GM21515 (cell line): Measurements from ENCODE around the gene ZNF563.
"Not testable (repeated sequence)": the region's sequence is repeated elsewhere in the genome, so short reads cannot be mapped to it uniquely, and the experiment has no call there.

ENCODE experiments used
- ATAC-seq: cut with Tn5 transposase; IDR thresholded peaks from one replicate; pipeline ENCODE4 v1.9.1; 2021; ENCODE audit not compliant: unreplicated experiment

The ZNF563 gene

DNA sequence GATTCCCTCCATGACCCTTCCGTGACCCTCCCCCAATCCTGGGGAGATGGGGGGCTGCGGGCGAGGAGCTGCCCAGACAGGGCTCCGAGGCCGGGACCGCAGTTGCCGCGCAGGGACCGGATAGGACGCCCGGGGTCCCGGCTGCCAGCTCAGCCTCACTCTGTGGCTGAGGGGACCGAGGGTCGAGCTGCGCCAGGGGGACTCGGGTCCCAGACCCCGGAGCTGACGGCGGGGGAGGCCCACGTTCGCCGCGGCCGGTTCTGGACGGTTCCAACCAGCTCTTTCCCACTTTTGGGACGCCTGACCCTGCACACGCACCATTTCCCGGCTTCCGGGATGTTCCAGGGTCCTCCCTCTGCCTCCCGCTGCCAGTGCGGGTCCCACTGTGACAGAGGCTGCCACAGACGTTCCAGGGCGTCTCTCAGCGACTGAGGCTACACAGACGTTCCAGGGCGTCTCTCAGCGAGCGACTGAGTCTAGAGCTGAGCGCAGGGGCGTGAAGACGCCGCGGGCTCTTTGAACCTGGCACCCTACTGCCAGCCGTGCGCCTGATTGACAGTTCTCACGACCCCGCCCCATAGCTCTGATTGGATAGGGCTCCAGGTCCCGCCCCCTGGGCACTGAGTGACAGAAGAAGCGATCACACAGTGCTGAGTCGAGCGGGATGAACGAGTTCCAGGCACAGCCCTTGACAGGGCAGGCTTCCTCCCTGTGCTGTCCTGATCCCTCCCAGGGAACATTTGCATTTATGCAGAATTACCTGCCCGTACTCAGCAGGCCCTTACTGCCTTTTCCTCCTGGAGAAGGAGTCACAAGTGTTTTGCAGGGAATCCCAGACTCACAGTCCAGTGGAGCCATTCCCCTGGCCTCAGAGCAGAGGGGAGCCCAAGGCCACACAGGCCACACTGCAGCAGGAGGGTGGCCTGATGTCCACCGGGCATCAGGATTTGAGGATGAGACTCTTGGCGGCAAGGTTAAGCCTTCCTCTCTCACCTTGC lies at the start of gene ZNF563:
TSS of gene ZNF563 (minus strand) at position 472 of the 998 bp plus-strand sequence. CDS start at position 321, 151 bp downstream.
- peak; percentile 92 for ATAC-seq

DNA sequence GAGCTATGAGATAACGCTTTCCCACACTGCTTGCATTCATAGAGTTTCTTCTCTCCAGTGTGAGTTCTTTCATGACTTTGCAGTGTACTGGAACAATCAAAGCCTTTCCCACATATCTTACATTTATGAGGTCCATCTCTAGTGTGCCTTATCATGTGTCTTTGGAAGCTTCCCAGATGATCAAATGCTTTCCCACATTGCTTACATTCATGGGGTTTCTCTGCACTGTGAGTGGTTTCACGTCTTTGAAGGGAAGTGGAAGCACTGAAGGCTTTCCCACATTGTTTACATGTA lies 47.0 kb upstream of the ZNF563 start:
- no peak for ATAC-seq

- ATAC-seq, result no peak
Observed at GRCh38 chr19:12379732-12380443, 46.5 kb upstream of the ZNF563 start.

DNA sequence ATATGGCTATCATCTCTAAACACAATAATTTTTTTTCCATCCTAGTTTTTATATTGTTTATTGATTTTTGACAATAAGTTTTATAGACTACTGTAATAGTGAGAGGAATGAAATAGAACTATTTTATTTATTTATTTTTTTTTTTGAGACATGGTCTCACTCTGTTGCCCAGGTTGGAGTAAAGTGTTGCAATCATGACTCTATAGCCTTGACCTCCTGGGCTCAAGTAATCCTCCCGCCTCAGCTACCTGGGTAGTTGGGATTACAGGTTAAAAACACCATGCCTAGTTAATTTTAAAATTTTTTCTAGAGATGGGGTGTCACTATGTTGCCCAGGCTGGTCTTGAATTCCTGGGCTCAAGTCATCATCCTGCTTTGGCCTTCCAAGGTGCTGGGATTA lies 40.6 kb upstream of the ZNF563 start:
- ATAC-seq, result no peak

- ATAC-seq, result peak; percentile 81
Observed at GRCh38 chr19:12365236-12366162, 32.1 kb upstream of the ZNF563 start, which contains the start of gene ZNF442. Gene ZNF442 (minus strand): TSS chr19:12365683. CDS start chr19:12363631, 2,052 bp downstream.

GRCh38 chr19:12364391-12365235 lies 31.2 kb upstream of the ZNF563 start:
- no peak for ATAC-seq

- not testable (repeated sequence) for ATAC-seq
Observed at GRCh38 chr19:12362236-12362635, 28.8 kb upstream of the ZNF563 start.

GRCh38 chr19:12353375-12353774 lies 19.9 kb upstream of the ZNF563 start:
- ATAC-seq, result no peak

GRCh38 chr19:12350890-12351197 lies 17.4 kb upstream of the ZNF563 start:
- no peak for ATAC-seq

GRCh38 chr19:12350185-12350889 lies 16.9 kb upstream of the ZNF563 start:
- no peak for ATAC-seq

- ATAC-seq, result no peak
Observed at GRCh38 chr19:12346896-12347295, 13.5 kb upstream of the ZNF563 start.

DNA sequence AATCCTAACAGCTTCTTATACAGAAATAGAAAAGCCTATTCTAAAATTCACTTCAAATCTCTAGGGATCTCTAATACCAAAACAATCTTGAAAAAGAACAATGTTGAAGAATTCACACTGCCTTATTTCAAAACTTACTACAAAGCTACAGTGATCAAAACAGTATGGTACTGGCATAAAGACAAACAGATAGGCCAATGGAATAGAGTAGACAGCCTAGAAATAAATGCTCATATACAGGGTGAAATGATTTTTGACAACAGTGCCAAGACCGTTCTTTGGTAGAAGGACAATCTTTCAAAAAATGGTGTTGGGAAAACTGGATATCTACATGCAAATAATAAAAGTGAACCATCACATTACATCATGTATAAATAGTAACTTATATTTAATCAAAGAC lies 11.8 kb upstream of the ZNF563 start:
- ATAC-seq, result no peak

DNA sequence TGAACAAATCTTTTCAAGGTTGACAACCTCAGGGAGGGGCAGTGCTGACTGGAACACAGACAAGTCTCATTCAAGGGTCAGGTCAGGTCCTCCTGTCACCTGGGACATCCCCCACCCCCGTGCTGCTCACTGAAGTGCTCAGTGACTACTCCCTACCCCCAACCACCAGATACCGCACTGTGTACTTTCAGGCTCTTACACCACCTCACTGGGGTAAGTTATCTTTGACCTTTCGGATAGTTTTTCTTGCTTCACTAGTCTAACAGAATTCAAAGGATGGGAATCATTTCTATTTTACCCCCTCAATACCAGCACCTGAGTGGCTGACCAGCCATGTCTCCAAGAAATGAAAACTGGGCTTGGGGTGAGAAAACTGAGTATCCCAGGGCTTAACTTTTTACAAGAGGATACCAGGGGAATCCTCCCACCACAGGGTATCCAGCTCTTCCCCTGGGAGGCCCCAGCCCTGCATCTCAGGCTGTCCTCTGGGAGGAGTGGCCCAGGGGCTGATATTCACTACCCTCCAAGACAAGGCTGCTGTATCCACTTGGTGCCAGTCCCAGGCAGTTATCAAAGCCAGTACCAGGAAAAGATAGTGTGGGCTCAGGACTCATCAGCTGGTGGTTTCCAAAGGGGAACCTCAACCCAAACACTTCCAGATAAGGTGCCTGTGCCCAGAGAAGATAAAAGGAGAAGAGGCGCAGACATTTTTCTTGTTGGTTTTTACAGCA lies 2.1 kb downstream of the ZNF563 start:
- no peak for ATAC-seq

- ATAC-seq, result no peak
Observed at GRCh38 chr19:12330340-12330739, 3.1 kb downstream of the ZNF563 start.

DNA sequence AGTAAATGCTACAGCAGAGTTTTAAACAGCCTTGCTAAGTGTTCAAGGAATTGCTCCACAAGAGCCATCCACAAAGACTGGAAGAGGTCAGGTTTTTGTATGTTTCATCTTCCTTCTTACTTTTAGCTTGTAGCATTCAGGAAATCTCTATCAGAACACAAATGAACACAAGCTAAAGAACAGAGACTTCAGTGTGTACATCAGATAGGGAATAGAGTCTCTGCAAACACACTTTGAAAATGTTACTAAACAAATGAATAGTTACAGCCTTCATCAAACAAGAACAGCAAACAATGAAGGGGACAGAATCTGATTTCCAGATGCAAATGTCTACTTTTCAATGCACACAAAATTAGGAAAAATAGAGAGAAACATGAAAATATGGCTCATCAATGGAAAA lies 7.7 kb downstream of the ZNF563 start:
- ATAC-seq, result no peak

DNA sequence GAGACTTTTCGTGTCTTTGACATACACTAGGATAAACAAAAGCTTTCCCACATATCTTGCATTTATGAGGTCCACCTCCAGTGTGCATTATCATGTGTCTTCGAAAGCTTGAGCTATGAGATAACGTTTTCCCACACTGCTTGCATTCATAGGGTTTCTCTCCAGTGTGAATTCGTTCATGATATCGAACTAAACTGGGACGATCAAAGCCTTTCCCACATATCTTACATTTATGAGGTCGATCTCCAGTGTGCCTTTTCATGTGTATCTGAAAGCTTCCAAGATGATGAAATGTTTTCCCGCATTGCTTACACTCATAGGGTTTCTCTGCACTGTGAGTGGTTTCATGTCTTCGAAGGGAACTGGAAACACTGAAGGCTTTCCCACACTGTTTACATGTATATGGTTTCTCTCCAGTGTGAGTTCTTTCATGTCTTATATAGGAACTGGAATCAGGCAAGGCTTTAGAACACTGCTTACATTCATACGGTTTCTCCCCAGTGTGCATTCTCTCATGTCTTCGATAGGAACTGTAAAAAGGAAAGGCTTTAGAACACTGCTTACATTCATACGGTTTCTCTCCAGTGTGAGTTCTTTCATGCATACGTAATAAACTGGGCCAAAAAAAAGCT lies 14.5 kb downstream of the ZNF563 start:
- ATAC-seq, result no peak

DNA sequence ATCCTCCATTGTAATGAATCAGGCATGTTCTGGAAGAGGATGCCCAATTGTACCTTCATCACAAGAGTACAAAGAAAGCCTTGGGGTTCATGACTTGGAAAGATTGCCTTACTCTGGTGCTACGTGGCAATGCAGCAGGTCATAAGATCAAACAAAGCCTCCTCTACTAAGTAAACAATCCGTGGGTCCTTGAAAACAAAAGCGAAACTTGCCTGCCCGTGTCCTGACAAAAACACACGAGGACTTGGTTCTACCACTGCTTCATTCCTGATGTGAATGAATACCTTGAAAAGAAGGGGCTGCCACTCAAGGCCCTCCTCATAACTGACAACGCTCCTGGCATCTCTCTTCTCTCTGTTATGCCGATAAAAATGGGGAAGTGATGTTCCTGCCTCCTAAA lies 18.9 kb downstream of the ZNF563 start:
- no peak for ATAC-seq

- ATAC-seq, result not testable (repeated sequence)
Observed at GRCh38 chr19:12308891-12309290, 24.5 kb downstream of the ZNF563 start.
